NCI-H82 treated with DMSO at 0.1 percent for 48 hours (cell line): ENCODE results near the gene LGR5.
"Not testable (repeated sequence)": the region's sequence is repeated elsewhere in the genome, so short reads cannot be mapped to it uniquely, and the experiment has no call there.

Experiments
- DNase-seq: peaks from one replicate; lab custom pipeline; 2025; ENCODE audit not compliant: unreplicated experiment; lab: John Stamatoyannopoulos, UW

Gene LGR5

DNA sequence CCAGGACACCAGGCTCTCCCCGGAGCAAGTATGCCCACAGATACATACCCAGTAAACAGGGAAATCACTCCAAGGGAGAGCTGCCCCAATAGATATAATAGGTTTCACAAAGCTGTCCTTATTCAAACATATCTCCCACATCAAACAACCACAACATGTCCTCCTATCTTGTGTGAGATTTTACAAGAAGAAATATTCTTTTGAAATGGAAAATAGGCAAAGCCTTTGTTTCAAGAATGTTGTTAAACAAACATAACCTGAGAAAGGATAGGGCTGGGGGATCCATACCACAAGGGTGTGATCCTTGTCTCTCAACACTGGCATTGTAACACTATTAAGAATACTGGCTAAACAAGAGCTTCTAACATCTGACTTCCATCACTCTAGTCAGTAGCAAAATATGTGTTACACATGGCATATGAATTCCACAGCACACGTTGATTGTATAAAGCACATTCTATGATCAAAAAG is 32.9 kb downstream of the LGR5 start:
- DNase-seq: no peak

DNA sequence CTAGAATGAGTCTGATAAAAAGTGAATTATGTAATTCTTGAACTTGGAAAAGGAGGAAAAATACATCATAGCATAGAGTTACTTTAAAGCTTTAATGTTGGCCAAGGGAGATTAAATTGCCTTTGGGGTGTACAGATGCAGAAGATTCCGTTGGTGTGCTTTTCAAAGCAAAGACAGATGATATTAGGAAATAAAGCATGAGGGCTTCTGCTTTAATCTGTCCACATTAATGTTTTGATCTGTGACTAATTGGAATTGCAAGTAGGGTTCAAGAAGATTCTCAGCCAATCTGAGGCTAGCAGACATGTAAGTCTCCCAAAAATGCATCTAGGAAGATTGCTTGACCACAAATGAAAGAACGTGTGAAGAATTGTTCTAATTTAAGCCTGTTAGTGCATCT is 35.2 kb downstream of the LGR5 start:
- DNase-seq: no peak

- no peak for DNase-seq
Measured at GRCh38 chr12:71475280-71475679, 35.7 kb downstream of the LGR5 start.

- no peak for DNase-seq
Measured at GRCh38 chr12:71476513-71476912, 36.9 kb downstream of the LGR5 start.

GRCh38 chr12:71477609-71478008 is 38.0 kb downstream of the LGR5 start:
- no peak for DNase-seq

GRCh38 chr12:71478270-71478669 is 38.7 kb downstream of the LGR5 start:
- DNase-seq: no peak

- DNase-seq: no peak
Measured at GRCh38 chr12:71484272-71484905, 44.8 kb downstream of the LGR5 start.

DNA sequence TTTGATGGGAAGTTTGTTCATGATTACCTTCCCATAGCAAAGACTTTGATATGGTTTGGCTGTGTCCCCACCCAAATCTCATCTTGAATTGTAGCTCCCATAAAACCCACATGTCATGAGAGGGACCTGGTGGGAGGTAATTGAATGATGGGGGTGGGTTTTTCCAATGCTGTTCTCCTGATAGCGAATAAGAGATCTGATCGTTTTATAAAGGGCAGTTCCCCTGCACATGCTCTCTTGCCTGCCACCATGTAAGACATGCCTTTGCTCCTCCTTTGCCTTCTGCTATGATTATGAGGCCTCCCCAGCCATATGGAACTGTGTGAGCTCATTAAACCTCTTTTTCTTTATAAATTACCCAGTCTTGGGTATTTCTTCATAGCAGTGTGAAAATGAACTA is 51.2 kb downstream of the LGR5 start:
- not testable (repeated sequence) for DNase-seq

- DNase-seq: no peak
Measured at GRCh38 chr12:71492604-71493003, 53.0 kb downstream of the LGR5 start.

- DNase-seq: no peak
Measured at GRCh38 chr12:71499834-71500233, 60.2 kb downstream of the LGR5 start.

GRCh38 chr12:71503579-71504391 is 64.2 kb downstream of the LGR5 start:
- DNase-seq: no peak

GRCh38 chr12:71504476-71504875 is 64.9 kb downstream of the LGR5 start:
- no peak for DNase-seq

DNA sequence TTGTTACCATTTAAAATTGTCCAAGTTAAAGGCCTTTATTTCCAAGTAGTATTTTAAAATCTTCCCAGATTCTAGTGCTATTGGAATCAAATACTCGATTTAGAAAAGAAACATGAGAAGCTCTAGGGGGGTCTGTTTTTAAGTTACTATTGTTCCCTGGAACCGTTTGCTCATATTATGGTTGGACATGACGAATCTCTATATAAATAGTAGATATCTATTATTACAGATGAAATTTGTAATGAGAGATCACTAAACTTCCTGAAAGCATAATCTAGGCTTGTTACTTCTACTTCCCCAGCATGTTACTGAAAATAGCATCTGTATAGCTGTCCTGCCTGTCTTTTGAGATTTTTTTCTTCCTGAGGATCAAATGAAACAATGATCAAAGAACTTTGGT is 70.1 kb downstream of the LGR5 start:
- DNase-seq: no peak

DNA sequence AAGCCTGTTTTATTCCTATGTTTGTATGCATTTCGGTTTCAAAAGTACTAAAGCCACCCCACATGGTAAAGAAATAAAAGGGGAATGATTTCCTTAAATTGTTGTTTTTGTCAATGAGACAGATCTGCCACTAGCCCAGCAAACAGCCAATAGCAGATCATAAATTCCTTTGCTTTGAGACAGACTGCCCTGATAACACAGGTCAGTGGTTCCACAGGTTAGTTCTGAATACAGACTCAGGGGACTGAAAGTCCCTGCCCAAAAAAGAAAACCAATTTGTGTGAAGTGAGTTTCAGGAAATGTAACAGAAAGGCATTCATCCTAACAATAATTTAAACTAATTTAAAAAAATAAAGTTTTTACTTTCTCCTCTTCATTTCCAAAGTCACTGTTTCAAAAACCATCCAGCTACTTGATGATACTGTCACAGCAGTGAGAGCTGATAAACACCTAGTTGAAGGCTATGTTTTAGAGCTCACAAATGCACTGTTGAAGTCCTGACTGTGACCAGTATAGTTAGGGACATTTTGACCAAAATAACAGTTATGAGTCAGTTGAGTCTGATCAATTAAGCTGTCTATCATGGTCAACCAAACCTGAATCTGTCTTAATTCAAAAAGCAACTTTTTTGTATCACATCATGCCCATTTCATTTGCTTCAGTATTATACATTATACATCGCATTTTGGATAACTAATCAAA is 77.7 kb downstream of the LGR5 start:
- DNase-seq: no peak

GRCh38 chr12:71521125-71521524 is 81.5 kb downstream of the LGR5 start:
- no peak for DNase-seq

- DNase-seq: no peak
Measured at GRCh38 chr12:71524626-71525025, 85.0 kb downstream of the LGR5 start.

DNA sequence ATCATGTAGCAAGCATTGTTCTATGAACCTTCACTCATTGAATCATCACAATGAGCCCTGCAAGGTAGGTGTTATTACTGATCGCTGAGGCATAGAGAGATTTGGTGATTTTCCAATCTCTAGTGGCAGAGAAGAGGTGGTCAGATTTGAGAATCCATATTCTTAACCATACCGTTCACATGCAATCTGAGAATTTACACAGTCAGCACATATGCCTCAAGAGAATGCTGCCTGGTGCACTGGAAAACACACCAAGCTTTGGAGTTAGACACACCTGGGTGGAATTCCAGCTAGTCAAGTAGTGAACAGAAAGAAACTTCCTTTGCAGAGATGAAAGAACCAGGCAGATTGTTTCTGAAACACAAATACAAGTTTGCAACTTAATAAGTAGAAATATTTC is 94.1 kb downstream of the LGR5 start:
- DNase-seq: no peak

DNA sequence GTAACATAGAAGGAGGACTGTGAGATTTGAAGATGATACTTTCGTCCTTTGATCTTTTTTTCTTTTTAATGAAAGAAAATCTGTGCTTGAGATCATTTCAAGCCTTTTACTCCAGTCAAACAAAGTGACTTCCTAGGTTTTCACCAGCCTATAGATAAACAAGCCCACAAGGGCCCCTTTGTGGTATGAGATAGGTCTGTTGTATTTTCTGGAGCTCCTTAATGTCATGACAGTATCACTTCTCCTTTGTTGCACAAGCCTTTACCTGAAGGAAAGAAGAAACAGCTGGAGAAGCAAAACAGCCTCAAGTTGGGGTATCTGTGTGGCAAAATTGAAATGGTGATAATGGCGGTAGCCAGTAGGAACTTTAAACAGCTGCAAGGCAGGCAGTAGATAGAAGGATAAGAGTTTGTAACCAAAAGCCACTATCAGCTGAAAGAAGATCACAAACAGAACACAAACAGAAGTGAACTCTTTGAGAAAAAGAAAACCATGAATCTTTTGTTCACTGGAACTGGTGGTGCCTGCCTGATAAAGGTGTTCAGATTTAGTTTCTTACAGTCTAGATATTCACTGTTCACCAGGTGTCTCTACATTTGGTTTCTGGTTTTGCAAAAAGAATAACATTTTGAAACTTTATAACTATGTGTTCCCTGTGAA is 96.8 kb downstream of the LGR5 start:
- no peak for DNase-seq

- DNase-seq: no peak
Measured at GRCh38 chr12:71536939-71537622, 97.5 kb downstream of the LGR5 start.

DNA sequence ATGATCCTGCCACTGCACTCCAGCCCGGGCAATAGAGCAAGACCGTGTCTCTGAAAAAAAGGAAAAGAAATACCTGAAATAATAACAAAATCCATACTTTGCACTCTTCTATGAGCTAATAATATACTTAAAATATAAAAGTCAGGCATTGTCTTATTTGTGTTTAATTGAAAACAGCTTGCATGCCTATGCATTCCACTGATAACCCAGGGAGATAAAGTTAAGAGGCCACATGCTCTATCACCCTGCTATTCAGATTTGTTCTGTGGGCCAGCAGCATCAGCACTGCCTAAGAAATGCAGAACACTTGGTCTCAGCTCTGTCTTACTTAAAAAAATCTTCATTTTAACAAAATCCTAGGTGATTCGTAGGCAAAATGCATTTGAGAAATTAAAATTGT is 99.2 kb downstream of the LGR5 start:
- no peak for DNase-seq

- DNase-seq: no peak
Measured at GRCh38 chr12:71541583-71541982, 102.0 kb downstream of the LGR5 start.
